Measurements from ENCODE around the gene GPR148. TPM values are rescaled to one million over a fixed set of nuclear protein-coding genes. Genes with fewer than 3 reads are reported as not detected.

Gene GPR148
- total and polyA plus RNA-seq, 2 of the 8 experiments (the other 6 are each of a cell fraction or from before 2014, with no cell fraction given), result 0.05 TPM; not detected in 1

DNA sequence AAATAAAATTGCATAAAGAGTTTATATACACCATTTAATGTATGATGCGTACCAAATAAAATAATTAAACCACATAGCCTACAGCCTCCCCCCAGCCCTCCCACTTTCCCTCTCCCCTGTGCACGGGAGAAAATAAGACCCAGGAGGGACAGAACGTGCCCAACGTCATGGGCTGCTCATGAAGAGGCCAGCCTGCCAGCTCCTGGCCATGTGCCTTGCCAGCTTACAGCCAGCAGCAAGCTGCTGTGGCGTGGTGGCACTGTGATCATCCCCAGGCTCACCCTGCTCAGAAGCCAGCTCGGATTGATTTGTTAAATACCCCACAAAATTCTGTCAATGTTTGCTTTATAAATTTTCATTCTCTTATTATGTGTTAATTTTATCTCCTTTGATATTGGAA is 7.6 kb downstream of the GPR148 start:
- ChIA-PET CTCF (ENCODE audit: partially characterized antibody) (interaction anchor here (0.6 to 1.8 kb wide), 3 partner anchors 59 to 345 kb away, joined by 3 to 5 read pairs (median 4); no protein-coding TSS in a partner anchor), POLR2A (ENCODE audit: partially characterized antibody) (no interaction called here)
- Histone ChIP-seq H2AFZ (ENCODE audit: low read length) (no peak overlapping the region), H3K4ac (replicated peaks; ENCODE audit: insufficient read length, low read depth, low read length) (no peak overlapping the region), H3K23me2 (ENCODE audit: low read depth, low read length) (no peaks in the 10 kb centered on the region), H3K9ac (replicated peaks in 1 of 4; ENCODE audit: extremely low read depth in 1 of 4, low read depth in 3 of 4, low read length in 3 of 4) (no peak overlapping the region), H2BK20ac (ENCODE audit: low read length) (no peak overlapping the region), H3K18ac (ENCODE audit: extremely low read depth, low read length) (no peak overlapping the region), H3K9me3 (ENCODE audit: insufficient read depth in 2 of 2, low read depth in 1 of 2, low read length in 1 of 2) (no peaks in the 10 kb centered on the region), H3K14ac (ENCODE audit: insufficient read length) (no peak overlapping the region), H3K79me2 (ENCODE audit: control insufficient read depth in 1 of 2, insufficient read depth in 2 of 2, low read length in 2 of 2) (no peaks in the 10 kb centered on the region), H3K4me1 (replicated peaks in 1 of 4; ENCODE audit: control insufficient read depth in 3 of 4, insufficient read depth in 4 of 4, low read length in 3 of 4) (no peaks in the 10 kb centered on the region), H4K8ac (ENCODE audit: extremely low read depth, insufficient read depth, low read length) (peak overlapping the region; percentile 25; the same call in 1 of the 2 replicates), H3K27ac (ENCODE audit: low read depth, low read length) (no peak overlapping the region), H4K20me1 (replicated peaks in 1 of 2; ENCODE audit: control insufficient read depth in 1 of 2, insufficient read depth in 2 of 2, low read length in 2 of 2) (peaks cover 0 to 1% of the 10 kb centered on the region in 2 experiments), H3K36me3 (ENCODE audit: control insufficient read depth in 2 of 4, insufficient read depth in 4 of 4, low read length in 3 of 4) (no peaks in the 10 kb centered on the region), H2BK12ac (ENCODE audit: low read depth, low read length) (no peak overlapping the region), H2AK5ac (ENCODE audit: low read depth, low read length) (no peak overlapping the region), H3K23ac (ENCODE audit: insufficient read length) (no peak overlapping the region), H3K4me3 (ENCODE audit: extremely low read depth in 1 of 4, insufficient read depth in 2 of 4, low read depth in 3 of 4, low read length in 4 of 4) (no peak overlapping the region), H2BK15ac (ENCODE audit: low read length) (no peak overlapping the region), H2BK5ac (ENCODE audit: low read depth, low read length) (no peak overlapping the region), H4K5ac (ENCODE audit: insufficient read length, low read depth, low read length) (no peak overlapping the region), H3K4me2 (ENCODE audit: insufficient read depth in 1 of 2, low read depth in 2 of 2, low read length in 2 of 2) (no peak overlapping the region), H3K79me1 (ENCODE audit: low read depth, low read length) (no peaks in the 10 kb centered on the region), H4K91ac (replicated peaks; ENCODE audit: insufficient read length, low read length) (no peak overlapping the region), H3K56ac (replicated peaks; ENCODE audit: insufficient read length, low read depth, low read length) (no peak overlapping the region), H2BK120ac (replicated peaks; ENCODE audit: low read depth, low read length) (no peak overlapping the region), H3K27me3 (replicated peaks in 1 of 4; ENCODE audit: control insufficient read depth in 3 of 4, extremely low read depth in 1 of 4, insufficient read depth in 3 of 4, low read length in 3 of 4) (no peaks in the 10 kb centered on the region)
- no peak for FAIRE-seq
- DNase-seq (ENCODE audit: low read depth in 1 of 2, low spot score in 2 of 2), result no peak
- WGBS, 2 experiments (ENCODE audit: extremely low coverage in 1 of 2, insufficient coverage in 1 of 2, insufficient read length in 1 of 2, insufficient replicate concordance in 2 of 2, low coverage in 1 of 2, low lambda C conversion rate in 2 of 2, missing lambda C conversion rate in 1 of 2), result 81% methylated on average over 6 of the region's 6 CpGs; no CpG with 5 or more reads in 1 of the 2 experiments
- TF ChIP-seq, protein P1, sequence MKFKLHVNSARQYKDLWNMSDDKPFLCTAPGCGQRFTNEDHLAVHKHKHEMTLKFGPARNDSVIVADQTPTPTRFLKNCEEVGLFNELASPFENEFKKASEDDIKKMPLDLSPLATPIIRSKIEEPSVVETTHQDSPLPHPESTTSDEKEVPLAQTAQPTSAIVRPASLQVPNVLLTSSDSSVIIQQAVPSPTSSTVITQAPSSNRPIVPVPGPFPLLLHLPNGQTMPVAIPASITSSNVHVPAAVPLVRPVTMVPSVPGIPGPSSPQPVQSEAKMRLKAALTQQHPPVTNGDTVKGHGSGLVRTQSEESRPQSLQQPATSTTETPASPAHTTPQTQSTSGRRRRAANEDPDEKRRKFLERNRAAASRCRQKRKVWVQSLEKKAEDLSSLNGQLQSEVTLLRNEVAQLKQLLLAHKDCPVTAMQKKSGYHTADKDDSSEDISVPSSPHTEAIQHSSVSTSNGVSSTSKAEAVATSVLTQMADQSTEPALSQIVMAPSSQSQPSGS (IDR thresholded peaks at IDR 0.05; ENCODE audit: low read length), result no peak
- TF ChIP-seq POU5F1 (IDR thresholded peaks at IDR 0.05; ENCODE audit: low read depth, low read length) (no peak), CREB1 (IDR thresholded peaks at IDR 0.05) (no peak), TEAD4 (IDR thresholded peaks at IDR 0.05; ENCODE audit: low read depth, low read length) (no peak), TCF12 (IDR thresholded peaks at IDR 0.05; ENCODE audit: low read depth, low read length) (no peak), POLR2AphosphoS5 (IDR thresholded peaks at IDR 0.05; ENCODE audit: low read depth, low read length) (no peak), SIX5 (IDR thresholded peaks at IDR 0.05; ENCODE audit: low read depth, low read length) (no peak), GABPA (IDR thresholded peaks at IDR 0.05; ENCODE audit: borderline replicate concordance, insufficient read depth, low read length) (no peak), RNF2 (IDR thresholded peaks at IDR 0.05; ENCODE audit: borderline replicate concordance, low read depth, low read length, missing control alignments, poor library complexity, severe bottlenecking) (no peak), RFX5 (IDR thresholded peaks at IDR 0.05; ENCODE audit: borderline replicate concordance, low read depth, low read length) (no peak), MAFK (IDR thresholded peaks at IDR 0.05; ENCODE audit: low read depth, low read length) (no peak), NRF1 (IDR thresholded peaks at IDR 0.05; ENCODE audit: low read depth, low read length) (no peak)
- TF ChIP-seq, protein P2, sequence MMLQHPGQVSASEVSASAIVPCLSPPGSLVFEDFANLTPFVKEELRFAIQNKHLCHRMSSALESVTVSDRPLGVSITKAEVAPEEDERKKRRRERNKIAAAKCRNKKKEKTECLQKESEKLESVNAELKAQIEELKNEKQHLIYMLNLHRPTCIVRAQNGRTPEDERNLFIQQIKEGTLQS (IDR thresholded peaks at IDR 0.05; ENCODE audit: insufficient read depth, low read depth, low read length), result no peak

Measured in H1 (cell line).